Measurements from ENCODE around the gene NIPSNAP2. TPM values are rescaled to one million over a fixed set of nuclear protein-coding genes. Genes with fewer than 3 reads are reported as not detected.

Gene NIPSNAP2
- total and polyA plus RNA-seq, 2 of the 13 experiments (the other 11 are each of a cell fraction or from before 2014, with no cell fraction given) = 40.3 to 61.5 TPM

- TF ChIP-seq BRF2 (CRISPR knock-in tag; IDR thresholded peaks at IDR 0.05) = no peak
- TF ChIP-seq RNF2 (conservative IDR thresholded peaks at IDR 0.05; ENCODE audit: low read depth) = no peak
- 0 out of 2 replicates have a peak, but pooled peaks have one; percentile 66 for TF ChIP-seq ZBTB3 (CRISPR knock-in tag; IDR thresholded peaks at IDR 0.05; ENCODE audit: borderline replicate concordance, low read depth)
- TF ChIP-seq ATF5 (CRISPR knock-in tag; IDR thresholded peaks at IDR 0.05; ENCODE audit: low read depth) = no peak
- peak; percentile 55 for TF ChIP-seq FOXA3 (CRISPR knock-in tag; IDR thresholded peaks at IDR 0.05)
- TF ChIP-seq ZNF691 (CRISPR knock-in tag; IDR thresholded peaks at IDR 0.05; ENCODE audit: borderline replicate concordance, low read depth) = no peak
- TF ChIP-seq ZNF563 (CRISPR knock-in tag; IDR thresholded peaks at IDR 0.05) = 0 out of 2 replicates have a peak, but pooled peaks have one; percentile 36
- TF ChIP-seq SOX6 (IDR thresholded peaks at IDR 0.05) = no peak
- TF ChIP-seq SOX6 (CRISPR knock-in tag; IDR thresholded peaks at IDR 0.05) = peak; percentile 76
- TF ChIP-seq TEF (CRISPR knock-in tag; IDR thresholded peaks at IDR 0.05) = no peak
- TF ChIP-seq NFKBIZ (CRISPR knock-in tag; IDR thresholded peaks at IDR 0.05) = 0 out of 2 replicates have a peak, but pooled peaks have one; percentile 37
- peak; percentile 91 for TF ChIP-seq POLR2G (IDR thresholded peaks at IDR 0.05; ENCODE audit: low read depth, low read length)
- TF ChIP-seq ZNF260 (CRISPR knock-in tag; IDR thresholded peaks at IDR 0.05; ENCODE audit: borderline replicate concordance, low read depth) = no peak
- no peak for TF ChIP-seq ZSCAN20 (CRISPR knock-in tag; IDR thresholded peaks at IDR 0.05; ENCODE audit: borderline replicate concordance)
- TF ChIP-seq MAF1 (CRISPR knock-in tag; IDR thresholded peaks at IDR 0.05; ENCODE audit: borderline replicate concordance) = no peak
- 0 out of 2 replicates have a peak, but pooled peaks have one; percentile 74 for TF ChIP-seq ZNF710 (CRISPR knock-in tag; IDR thresholded peaks at IDR 0.05; ENCODE audit: borderline replicate concordance)
- TF ChIP-seq ZNF564 (CRISPR knock-in tag; IDR thresholded peaks at IDR 0.05) = no peak; the same call in 1 of the 2 replicates
- no peak for TF ChIP-seq ZNF484 (CRISPR knock-in tag; IDR thresholded peaks at IDR 0.05; ENCODE audit: borderline replicate concordance, low read depth)
- TF ChIP-seq LCORL (IDR thresholded peaks at IDR 0.05) = 0 out of 2 replicates have a peak, but pooled peaks have one; percentile 24
- TF ChIP-seq LCORL (CRISPR knock-in tag; IDR thresholded peaks at IDR 0.05) = peak; percentile 70; the same call in 1 of the 2 replicates
- TF ChIP-seq ZBTB43 (CRISPR knock-in tag; conservative IDR thresholded peaks at IDR 0.05) = no peak
- TF ChIP-seq ZNF256 (CRISPR knock-in tag; conservative IDR thresholded peaks at IDR 0.05) = no peak
Measured at GRCh38 chr7:56033671-56034432, 69.5 kb downstream of the NIPSNAP2 start (continued).
